NCI-H2227 (cell line): Measurements from ENCODE around the gene LYZL1.
"Not testable (repeated sequence)": the region's sequence is repeated elsewhere in the genome, so short reads cannot be mapped to it uniquely, and the experiment has no call there.

Experiments used
- DNase-seq: peaks from one replicate; lab custom pipeline; 2025; ENCODE audit not compliant: unreplicated experiment; lab: John Stamatoyannopoulos, UW

The LYZL1 gene

GRCh38 chr10:29327746-29328102 lies 38.9 kb downstream of the LYZL1 start:
- no peak for DNase-seq

GRCh38 chr10:29328983-29329382 lies 40.1 kb downstream of the LYZL1 start:
- no peak for DNase-seq

GRCh38 chr10:29329420-29329819 lies 40.5 kb downstream of the LYZL1 start:
- DNase-seq: peak; percentile 68

GRCh38 chr10:29332061-29332760 lies 43.3 kb downstream of the LYZL1 start:
- DNase-seq: no peak

- no peak for DNase-seq
Measured at GRCh38 chr10:29332761-29333148, 43.9 kb downstream of the LYZL1 start.

- DNase-seq: not testable (repeated sequence)
Measured at GRCh38 chr10:29337526-29337925, 48.7 kb downstream of the LYZL1 start.

- DNase-seq: no peak
Measured at GRCh38 chr10:29343607-29344038, 54.8 kb downstream of the LYZL1 start.

GRCh38 chr10:29344073-29344820 lies 55.4 kb downstream of the LYZL1 start:
- DNase-seq: no peak

GRCh38 chr10:29345144-29345909 lies 56.5 kb downstream of the LYZL1 start:
- no peak for DNase-seq

- no peak for DNase-seq
Measured at GRCh38 chr10:29345910-29346209, 57.0 kb downstream of the LYZL1 start.

GRCh38 chr10:29346296-29347001 lies 57.6 kb downstream of the LYZL1 start:
- DNase-seq: no peak

- DNase-seq: no peak
Measured at GRCh38 chr10:29348836-29349235, 60.0 kb downstream of the LYZL1 start.

GRCh38 chr10:29353305-29353704 lies 64.4 kb downstream of the LYZL1 start:
- DNase-seq: no peak

- DNase-seq: no peak
Measured at GRCh38 chr10:29353887-29354561, 65.2 kb downstream of the LYZL1 start.

GRCh38 chr10:29355411-29355991 lies 66.6 kb downstream of the LYZL1 start:
- no peak for DNase-seq

GRCh38 chr10:29356931-29357330 lies 68.1 kb downstream of the LYZL1 start:
- no peak for DNase-seq

GRCh38 chr10:29358010-29358616 lies 69.2 kb downstream of the LYZL1 start:
- DNase-seq: no peak

- not testable (repeated sequence) for DNase-seq
Measured at GRCh38 chr10:29360215-29360853, 71.5 kb downstream of the LYZL1 start.
